Suprapubic skin (tissue), 4 donors: ENCODE measurements around the gene ZNF462. TPM values are rescaled to one million over a fixed set of nuclear protein-coding genes. Genes with fewer than 3 reads are reported as not detected.

ENCODE experiments used
- DNase-seq, 2 donors: peaks; one replicate each; pipeline ENCODE4 v3.0.0-alpha.2; 2019; ENCODE audit warnings: low spot score in 2 of 2
- H3K27ac ChIP-seq: fragments of 200-600 bp; sonication (generic); one replicate; pipeline ENCODE4 v1.5.1; 2019
- H3K27me3 ChIP-seq: fragments of 200-600 bp; sonication (generic); one replicate; pipeline ENCODE4 v1.5.1; 2019
- H3K36me3 ChIP-seq: fragments of 200-600 bp; sonication (generic); one replicate; pipeline ENCODE4 v1.5.1; 2019
- H3K4me1 ChIP-seq: fragments of 200-600 bp; sonication (generic); one replicate; pipeline ENCODE4 v1.5.1; 2019
- H3K4me3 ChIP-seq: fragments of 200-600 bp; sonication (generic); one replicate; pipeline ENCODE4 v1.5.1; 2019; ENCODE audit warnings: mild to moderate bottlenecking
- H3K9me3 ChIP-seq: fragments of 200-600 bp; sonication (generic); one replicate; pipeline ENCODE4 v1.5.1; 2019
- CTCF ChIP-seq, 2 donors: fragments of 200-600 bp in 1 of 2; fragments of 450-650 bp in 1 of 2; sonication (generic) in 1 of 2; IDR thresholded peaks; one replicate each; pipeline ENCODE4 v1.5.1; 2016 to 2019; ENCODE audit warnings: antibody characterized with exemption in 2 of 2, mild to moderate bottlenecking in 1 of 2, moderate library complexity in 1 of 2
- EP300 ChIP-seq: sonication (generic); formaldehyde crosslinking; IDR thresholded peaks from one replicate; pipeline ENCODE4 v1.6.1; 2017; ENCODE audit warnings: antibody characterized with exemption
- POLR2A ChIP-seq, 2 donors: fragments of 450-650 bp; IDR thresholded peaks; one replicate each; pipeline ENCODE4 v1.6.1; 2017; ENCODE audit warnings: antibody characterized with exemption in 2 of 2, mild to moderate bottlenecking in 2 of 2, moderate library complexity in 2 of 2
- POLR2AphosphoS5 ChIP-seq, 3 donors: sonication (generic); formaldehyde crosslinking; IDR thresholded peaks; one replicate each; pipeline ENCODE4 v1.6.1; 2017; ENCODE audit warnings: antibody characterized with exemption in 3 of 3
- WGBS: methylation state at CpG from one replicate; pipeline ENCODE4 v1.1.5; 2018; 5-methylcytosine and 5-hydroxymethylcytosine counted together
- total RNA-seq, 4 donors: library from RNA; depleted of rRNA; stranded (reverse); fragments of >200 nt; gene quantifications; one replicate each; pipeline ENCODE4 v1.1.0, GENCODE V29; 2016

ZNF462 gene
- total RNA-seq, 4 donors from 2014 or later: 16.4 to 35.2 (median 29.7) TPM

GRCh38 chr9:106941916-106942315 lies 79.0 kb downstream of the ZNF462 start:
- Histone ChIP-seq H3K27me3 (no peaks in the 10 kb centered on the region), H3K36me3 (peaks cover 39% of the 10 kb centered on the region), H3K27ac (no peak overlapping the region), H3K4me1 (no peaks in the 10 kb centered on the region), H3K4me3 (no peak overlapping the region), H3K9me3 (no peaks in the 10 kb centered on the region)
- no peak for DNase-seq
- TF ChIP-seq EP300 (no peak), CTCF (IDR thresholded peaks at IDR 0.05) (no peak), POLR2A (IDR thresholded peaks at IDR 0.05) (no peak), POLR2AphosphoS5 (IDR thresholded peaks at IDR 0.05) (no peak)
- 73% methylated on average over 2 of the region's 2 CpGs for WGBS

DNA sequence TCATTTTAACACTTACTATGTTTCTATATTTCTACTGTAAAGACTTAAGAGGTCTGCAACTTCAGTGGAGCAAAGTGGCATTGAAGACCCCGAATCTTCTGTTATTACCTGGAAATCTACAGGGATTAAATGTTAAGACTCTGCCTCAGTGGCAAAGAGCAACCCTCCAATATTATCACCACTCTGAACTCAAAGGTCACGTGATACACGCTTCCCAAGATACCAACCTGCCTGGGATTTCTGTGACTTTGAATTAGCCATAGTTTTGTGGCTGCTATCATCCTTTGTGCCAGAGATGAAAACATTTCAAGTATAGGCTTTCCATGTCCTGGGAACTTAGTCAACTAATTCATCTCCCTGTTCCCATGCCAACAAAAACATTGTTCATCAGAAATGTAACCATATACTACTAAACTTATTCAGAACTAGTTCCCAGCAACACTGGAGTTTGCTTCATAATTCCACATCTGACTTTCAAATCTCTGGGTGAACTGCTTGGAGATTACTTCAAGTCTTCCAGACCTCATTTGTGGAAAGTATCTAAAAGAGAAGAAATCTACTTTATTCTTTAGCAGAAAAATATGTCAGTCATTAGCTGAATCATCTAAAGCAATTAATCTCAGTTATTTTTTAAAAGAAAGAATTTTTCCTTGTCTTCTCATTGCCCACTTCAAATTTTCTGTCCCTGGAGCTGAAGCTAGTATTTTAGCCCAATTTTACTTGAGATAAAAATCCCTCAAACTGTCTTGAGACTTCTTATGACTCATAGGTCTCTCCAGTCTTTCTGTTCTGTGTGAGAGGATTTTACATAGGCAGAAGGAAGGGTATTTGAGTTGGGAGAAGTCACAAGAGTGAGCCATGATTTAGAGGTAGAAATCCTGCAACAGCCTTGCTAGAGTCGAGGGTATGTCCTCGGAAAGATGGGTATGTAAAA lies 83.0 kb downstream of the ZNF462 start:
- H3K27ac ChIP-seq: no peak overlapping the region
- no peak for DNase-seq
- WGBS: 80% methylated on average over 5 of the region's 5 CpGs
- H3K27me3 ChIP-seq: no peaks in the 10 kb centered on the region
- H3K9me3 ChIP-seq: no peaks in the 10 kb centered on the region
- peaks cover 17% of the 10 kb centered on the region for H3K36me3 ChIP-seq
- no peaks in the 10 kb centered on the region for H3K4me1 ChIP-seq
- no peak overlapping the region for H3K4me3 ChIP-seq
- no peak for TF ChIP-seq CTCF (IDR thresholded peaks at IDR 0.05)
- no peak for TF ChIP-seq POLR2A (IDR thresholded peaks at IDR 0.05)
- TF ChIP-seq EP300: no peak
- TF ChIP-seq POLR2AphosphoS5 (IDR thresholded peaks at IDR 0.05): no peak

DNA sequence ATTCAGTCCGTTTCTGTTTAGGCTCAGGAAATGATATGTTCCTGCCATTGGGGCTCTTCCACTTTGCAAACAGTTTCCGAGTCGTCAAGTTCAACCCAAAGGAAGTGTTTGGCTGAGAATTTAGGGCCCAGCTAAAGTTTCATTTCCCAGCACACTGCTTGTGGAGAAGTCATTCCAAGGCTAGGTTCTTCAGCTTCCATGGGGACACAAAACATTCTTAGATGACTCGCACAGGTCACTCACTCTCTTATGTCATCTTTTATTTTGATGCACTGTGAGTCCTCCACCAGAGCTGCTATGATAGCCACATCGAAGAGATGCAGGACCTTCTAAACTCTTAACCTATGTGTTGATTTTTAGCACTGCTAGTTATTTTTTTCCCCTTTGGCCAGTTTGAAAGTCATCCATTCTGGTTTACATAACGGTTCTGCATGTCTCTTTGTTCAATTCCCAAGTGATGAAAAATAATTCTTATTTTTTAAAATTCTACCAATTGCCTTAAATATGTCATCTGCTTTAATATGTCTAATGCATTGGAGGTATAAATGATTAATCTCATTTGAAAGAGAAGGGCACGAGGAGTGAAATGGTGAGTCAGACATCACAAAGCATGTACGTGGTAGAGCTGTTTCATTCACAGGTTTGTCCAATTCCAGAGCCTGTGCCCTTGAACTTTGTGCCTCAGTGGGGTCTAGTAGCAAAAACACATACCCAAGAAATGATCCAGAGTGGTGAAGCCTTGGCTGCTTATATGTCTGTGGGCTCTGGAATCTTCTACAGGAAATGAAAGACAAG lies 84.3 kb downstream of the ZNF462 start:
- Histone ChIP-seq H3K27ac (no peak overlapping the region), H3K9me3 (no peaks in the 10 kb centered on the region), H3K36me3 (peaks cover 19% of the 10 kb centered on the region), H3K4me3 (no peak overlapping the region), H3K27me3 (no peaks in the 10 kb centered on the region), H3K4me1 (no peaks in the 10 kb centered on the region)
- DNase-seq: no peak
- TF ChIP-seq CTCF (IDR thresholded peaks at IDR 0.05) (no peak), EP300 (no peak), POLR2AphosphoS5 (IDR thresholded peaks at IDR 0.05) (no peak), POLR2A (IDR thresholded peaks at IDR 0.05) (no peak)
- 91% methylated on average over 8 of the region's 8 CpGs for WGBS

GRCh38 chr9:106953174-106953573 lies 90.2 kb downstream of the ZNF462 start:
- Histone ChIP-seq H3K27me3 (no peaks in the 10 kb centered on the region), H3K27ac (no peak overlapping the region), H3K36me3 (peaks cover 10% of the 10 kb centered on the region), H3K4me3 (no peak overlapping the region), H3K9me3 (no peaks in the 10 kb centered on the region), H3K4me1 (no peaks in the 10 kb centered on the region)
- TF ChIP-seq EP300 (no peak), POLR2A (IDR thresholded peaks at IDR 0.05) (no peak), POLR2AphosphoS5 (IDR thresholded peaks at IDR 0.05) (no peak), CTCF (IDR thresholded peaks at IDR 0.05) (no peak)
- 93% methylated on average over 3 of the region's 3 CpGs for whole genome bisulfite sequencing
- DNase-seq: no peak

DNA sequence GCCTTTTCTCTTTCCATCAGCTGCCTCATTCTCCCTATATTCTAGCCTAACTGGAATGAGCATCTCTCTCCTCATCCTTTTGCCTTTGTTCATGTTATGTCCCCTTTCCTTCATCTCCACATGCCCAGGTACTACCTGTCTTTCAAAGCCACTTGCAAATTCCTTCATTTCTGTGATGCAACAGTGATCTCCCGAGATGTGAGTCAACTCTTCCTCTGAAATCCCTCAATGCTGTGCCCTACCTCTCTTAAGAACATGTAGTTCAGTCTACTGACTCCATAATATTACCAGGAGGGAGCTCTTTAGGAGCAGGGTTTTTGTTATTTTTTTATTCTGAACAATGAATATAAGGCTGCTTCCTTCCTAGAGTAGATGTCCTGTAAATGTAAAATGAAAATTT lies 91.6 kb downstream of the ZNF462 start:
- Histone ChIP-seq H3K27me3 (no peaks in the 10 kb centered on the region), H3K27ac (no peak overlapping the region), H3K4me3 (no peak overlapping the region), H3K36me3 (peaks cover 15% of the 10 kb centered on the region), H3K4me1 (no peaks in the 10 kb centered on the region), H3K9me3 (no peaks in the 10 kb centered on the region)
- TF ChIP-seq EP300: no peak
- no peak for TF ChIP-seq POLR2AphosphoS5 (IDR thresholded peaks at IDR 0.05)
- TF ChIP-seq CTCF (IDR thresholded peaks at IDR 0.05): no peak
- TF ChIP-seq POLR2A (IDR thresholded peaks at IDR 0.05): no peak
- no peak for DNase-seq
- 67% methylated on average over 1 of the region's 1 CpG for WGBS
